Right cardiac atrium (tissue), 5 donors: Measurements from ENCODE around the gene SLC13A3. TPM values are rescaled to one million over a fixed set of nuclear protein-coding genes. Genes with fewer than 3 reads are reported as not detected.

ENCODE experiments used
- ATAC-seq, 2 donors: fragments of 200-7000 bp; cut with Tn5 transposase; one replicate each; pipeline versions ENCODE4 v1.8.0 to v1.9.1; 2020; ENCODE audit warnings: moderate library complexity in 2 of 2, mild to moderate bottlenecking in 1 of 2
- DNase-seq, 3 donors: peaks; one replicate each; pipeline ENCODE4 v3.0.0-alpha.2; 2020
- H3K27ac ChIP-seq: one replicate; pipeline ENCODE4 v1.5.1; 2013; ENCODE audit warnings: mild to moderate bottlenecking, low read length, control low read depth, moderate library complexity
- H3K27me3 ChIP-seq: one replicate; pipeline ENCODE4 v1.6.1; 2013; ENCODE audit not compliant: control insufficient read depth, insufficient read depth
- H3K4me1 ChIP-seq: one replicate; pipeline ENCODE4 v1.6.1; 2013; ENCODE audit warnings: low read length; ENCODE audit not compliant: control insufficient read depth, insufficient read depth
- H3K4me3 ChIP-seq: one replicate; pipeline ENCODE4 v1.5.1; 2013; ENCODE audit warnings: low read length, control low read depth
- H3K9me3 ChIP-seq: one replicate; pipeline ENCODE4 v1.6.1; 2013; ENCODE audit warnings: low read length; ENCODE audit not compliant: control insufficient read depth
- WGBS: extraction: QIAGEN DNeasy Blood & Tissue Kit; methylation state at CpG from one replicate; pipeline ENCODE4 v1.1.7; 2013; 5-methylcytosine and 5-hydroxymethylcytosine counted together
- intact Hi-C, 4 donors: fragments of 100-400 bp; cut with DNase I; formaldehyde crosslinking; loops; one replicate each; pipeline versions ENCODE4 v1.11.0 to v1.14.0; 2022 to 2023
- polyA plus RNA-seq: library from polyadenylated mRNA; stranded (reverse); fragments of 200-250 nt; gene quantifications from one replicate; pipeline ENCODE4 v1.2.3, GENCODE V29; 2013
- total RNA-seq, 4 donors: library from RNA; stranded (reverse); fragmentation: NEBNext Ultra II Directional; extraction: Animal tissue kit (Norgen Biotek cat#: 25700); gene quantifications; one replicate each; pipeline ENCODE4 v1.2.1, GENCODE V29; 2021
- donor health status: healthy with polysubstance abuse.
- donor health status: DM: no; HTN: yes; CAD: no.
- donor health status: DM: no; HTN: no; CAD: no.
- donor health status: DM: no; HTN: yes; CAD: no; lungs with severe emphysema.
- donor health status: DM: yes; HTN: yes; CAD: no.

The SLC13A3 gene
- total and polyA plus RNA-seq, 5 donors = 0.35 to 1.5 (median 0.50) TPM

GRCh38 chr20:46545077-46545826 lies 106.0 kb downstream of the SLC13A3 start:
- Histone ChIP-seq H3K4me1 (no peaks in the 10 kb centered on the region), H3K27me3 (no peaks in the 10 kb centered on the region), H3K27ac (no peak overlapping the region), H3K4me3 (no peak overlapping the region), H3K9me3 (no peaks in the 10 kb centered on the region)
- intact Hi-C loops = no loop called here
- ATAC-seq = no peak
- DNase-seq = peak in 1 of 3 donors; percentile 54
- 78% methylated on average over 14 of the region's 14 CpGs for WGBS

GRCh38 chr20:46544576-46544975 lies 106.7 kb downstream of the SLC13A3 start:
- ATAC-seq (no peak), DNase-seq (no peak)
- intact Hi-C loops = no loop called here
- no peaks in the 10 kb centered on the region for H3K9me3 ChIP-seq
- no peak overlapping the region for H3K4me3 ChIP-seq
- WGBS = 82% methylated on average over 3 of the region's 3 CpGs
- no peaks in the 10 kb centered on the region for H3K4me1 ChIP-seq
- no peak overlapping the region for H3K27ac ChIP-seq
- H3K27me3 ChIP-seq = no peaks in the 10 kb centered on the region

- Histone ChIP-seq H3K4me1 (no peaks in the 10 kb centered on the region), H3K27ac (no peak overlapping the region), H3K9me3 (no peaks in the 10 kb centered on the region), H3K27me3 (no peaks in the 10 kb centered on the region), H3K4me3 (no peak overlapping the region)
- ATAC-seq (no peak), DNase-seq (no peak)
- intact Hi-C loops = no loop called here
- WGBS = 20% methylated on average over 1 of the region's 1 CpG
Measured at GRCh38 chr20:46543959-46544358, 107.3 kb downstream of the SLC13A3 start.

- Histone ChIP-seq H3K4me3 (no peak overlapping the region), H3K27me3 (no peaks in the 10 kb centered on the region), H3K9me3 (no peaks in the 10 kb centered on the region), H3K27ac (no peak overlapping the region), H3K4me1 (no peaks in the 10 kb centered on the region)
- ATAC-seq (no peak), DNase-seq (no peak)
- 66% methylated on average over 4 of the region's 4 CpGs for WGBS
- intact Hi-C loops = no loop called here
Measured at GRCh38 chr20:46543033-46543432, 108.2 kb downstream of the SLC13A3 start.

- Histone ChIP-seq H3K9me3 (no peaks in the 10 kb centered on the region), H3K4me1 (no peaks in the 10 kb centered on the region), H3K27ac (no peak overlapping the region), H3K4me3 (no peak overlapping the region), H3K27me3 (no peaks in the 10 kb centered on the region)
- ATAC-seq (no peak), DNase-seq (no peak)
- intact Hi-C loops = no loop called here
- 60% methylated on average over 36 of the region's 36 CpGs for WGBS
Measured at GRCh38 chr20:46541229-46541935, 109.9 kb downstream of the SLC13A3 start.

- Histone ChIP-seq H3K27ac (no peak overlapping the region), H3K27me3 (no peaks in the 10 kb centered on the region), H3K9me3 (no peaks in the 10 kb centered on the region), H3K4me3 (no peak overlapping the region), H3K4me1 (no peaks in the 10 kb centered on the region)
- 76% methylated on average over 2 of the region's 2 CpGs for WGBS
- intact Hi-C loops = loop anchor here in 1 of 4 donors (10.0 kb wide), 1 partner anchor 56 kb away; no protein-coding TSS in a partner anchor
- no peak for DNase-seq
- no peak for ATAC-seq
Measured at GRCh38 chr20:46539113-46539512, 112.1 kb downstream of the SLC13A3 start.

GRCh38 chr20:46530640-46531039 lies 120.6 kb downstream of the SLC13A3 start:
- Histone ChIP-seq H3K9me3 (no peaks in the 10 kb centered on the region), H3K27ac (no peak overlapping the region), H3K4me3 (no peak overlapping the region), H3K4me1 (no peaks in the 10 kb centered on the region), H3K27me3 (no peaks in the 10 kb centered on the region)
- no peak for DNase-seq
- intact Hi-C loops = loop anchor here in 1 of 4 donors (10.0 kb wide), 1 partner anchor 64 kb away; no protein-coding TSS in a partner anchor
- ATAC-seq = no peak
- WGBS = 67% methylated on average over 4 of the region's 4 CpGs

- intact Hi-C loops = loop anchor here in 1 of 4 donors (10.0 kb wide), 1 partner anchor 161 kb away; the partner anchor contains the start of gene TP53RK
- ATAC-seq (no peak), DNase-seq (no peak)
- no peak overlapping the region for H3K4me3 ChIP-seq
- WGBS = 53% methylated on average over 2 of the region's 2 CpGs
- H3K9me3 ChIP-seq = no peaks in the 10 kb centered on the region
- H3K27ac ChIP-seq = no peak overlapping the region
- H3K27me3 ChIP-seq = no peaks in the 10 kb centered on the region
- H3K4me1 ChIP-seq = no peaks in the 10 kb centered on the region
Measured at GRCh38 chr20:46523696-46524328, 127.4 kb downstream of the SLC13A3 start.

GRCh38 chr20:46523108-46523507 lies 128.2 kb downstream of the SLC13A3 start:
- no peak for DNase-seq
- Histone ChIP-seq H3K27ac (no peak overlapping the region), H3K4me3 (no peak overlapping the region), H3K9me3 (no peaks in the 10 kb centered on the region), H3K27me3 (no peaks in the 10 kb centered on the region), H3K4me1 (no peaks in the 10 kb centered on the region)
- intact Hi-C loops = loop anchor here in 1 of 4 donors (10.0 kb wide), 1 partner anchor 162 kb away; the partner anchor contains the start of gene TP53RK
- ATAC-seq = no peak
- WGBS = 46% methylated on average over 5 of the region's 5 CpGs

GRCh38 chr20:46520976-46521579 lies 130.2 kb downstream of the SLC13A3 start:
- Histone ChIP-seq H3K4me3 (no peak overlapping the region), H3K4me1 (no peaks in the 10 kb centered on the region), H3K9me3 (no peaks in the 10 kb centered on the region), H3K27me3 (no peaks in the 10 kb centered on the region), H3K27ac (no peak overlapping the region)
- DNase-seq (peak in 2 of 3 donors; percentile 50 to 65), ATAC-seq (peak in 1 of 2 donors; percentile 43)
- 27% methylated on average over 4 of the region's 4 CpGs for WGBS
- intact Hi-C loops = loop anchor here in 1 of 4 donors (10.0 kb wide), 1 partner anchor 164 kb away; the partner anchor contains the start of gene TP53RK
